ENCODE data around the gene PSMG2. TPM values are rescaled to one million over a fixed set of nuclear protein-coding genes. Genes with fewer than 3 reads are reported as not detected.
A peak's percentile ranks its signal among the peaks of the same experiment; 100 is the strongest.

Gene PSMG2
- total RNA-seq, 1 donor = 66.9 TPM

GRCh38 chr18:12658426-12659138, 44.3 kb upstream of the PSMG2 start:
- H3K4me3 ChIP-seq (ENCODE audit: low read depth, low read length) = peak overlapping the region; percentile 80
- TF ChIP-seq CTCF (IDR thresholded peaks at IDR 0.05; ENCODE audit: insufficient read depth, low read depth, low read length) = peak; percentile 9
- peak; percentile 50 for DNase-seq (ENCODE audit: low read depth)

DNA sequence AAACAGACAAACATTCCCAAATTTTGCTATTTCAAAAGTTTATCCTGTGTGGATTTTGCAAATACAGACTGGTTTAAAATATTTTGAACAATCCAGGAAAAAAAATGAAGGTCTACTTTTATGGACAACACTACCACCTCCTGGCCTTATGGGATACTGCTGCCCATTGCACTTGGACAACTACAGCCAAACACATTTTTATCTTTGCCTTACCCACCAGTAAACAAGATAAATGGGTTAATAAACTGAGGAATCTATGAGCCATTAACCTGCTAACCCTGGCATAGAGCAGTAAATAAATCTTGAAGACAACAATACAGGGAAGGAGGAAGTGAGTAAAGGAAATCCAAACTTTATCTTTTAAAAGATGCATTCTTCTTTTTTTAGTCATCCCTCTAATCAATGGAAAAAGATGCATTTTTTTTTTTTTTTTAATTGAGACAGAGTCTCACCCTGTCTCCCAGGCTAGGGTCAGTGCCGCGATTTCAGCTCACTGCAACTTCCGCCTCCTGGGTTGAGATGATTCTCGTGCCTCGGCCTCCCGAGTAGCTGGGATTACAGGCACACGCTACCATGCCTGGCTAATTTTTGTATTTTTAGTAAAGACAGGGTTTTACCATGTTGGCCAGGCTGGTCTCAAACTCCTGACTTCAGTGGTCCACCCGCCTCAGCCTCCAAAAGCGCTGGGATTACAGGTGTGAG, 42.8 kb upstream of the PSMG2 start:
- TF ChIP-seq CTCF (IDR thresholded peaks at IDR 0.05; ENCODE audit: insufficient read depth, low read depth, low read length) = peak; percentile 86
- peak; percentile 87 for DNase-seq (ENCODE audit: low read depth)
- no peak overlapping the region for H3K4me3 ChIP-seq (ENCODE audit: low read depth, low read length)

GRCh38 chr18:12668041-12668440, 34.8 kb upstream of the PSMG2 start:
- DNase-seq (ENCODE audit: low read depth) = no peak
- no peak for TF ChIP-seq CTCF (IDR thresholded peaks at IDR 0.05; ENCODE audit: insufficient read depth, low read depth, low read length)

GRCh38 chr18:12679183-12679786, 23.6 kb upstream of the PSMG2 start:
- H3K4me3 ChIP-seq (ENCODE audit: low read depth, low read length) = no peak overlapping the region
- DNase-seq (ENCODE audit: low read depth) = peak; percentile 61
- TF ChIP-seq CTCF (IDR thresholded peaks at IDR 0.05; ENCODE audit: insufficient read depth, low read depth, low read length) = no peak

More at GRCh38 chr18:12668041-12668440, 34.8 kb upstream of the PSMG2 start:
- no peak overlapping the region for H3K4me3 ChIP-seq (ENCODE audit: low read depth, low read length)

- TF ChIP-seq CTCF (IDR thresholded peaks at IDR 0.05; ENCODE audit: insufficient read depth, low read depth, low read length) = peak; percentile 24
- no peak overlapping the region for H3K4me3 ChIP-seq (ENCODE audit: low read depth, low read length)
- DNase-seq (ENCODE audit: low read depth) = peak; percentile 38
Measured at GRCh38 chr18:12686100-12686499, 16.7 kb upstream of the PSMG2 start.

- DNase-seq (ENCODE audit: low read depth) = no peak
- no peak for TF ChIP-seq CTCF (IDR thresholded peaks at IDR 0.05; ENCODE audit: insufficient read depth, low read depth, low read length)
- no peak overlapping the region for H3K4me3 ChIP-seq (ENCODE audit: low read depth, low read length)
Measured at GRCh38 chr18:12689256-12689850, 13.5 kb upstream of the PSMG2 start.
